HepG2 (cell line): ENCODE measurements around the gene RAD50. TPM values are rescaled to one million over a fixed set of nuclear protein-coding genes. Genes with fewer than 3 reads are reported as not detected.

Experiments used
- ATAC-seq: fragments of 200-7000 bp; cut with Tn5 transposase; 3 replicates; pipeline ENCODE4 v1.9.1; 2020; ENCODE audit warnings: mild to moderate bottlenecking, moderate library complexity
- BruUV-seq: library from RNA; stranded (reverse); fragments of 400-500 nt; replicated peaks from 2 replicates; lab custom pipeline; 2021; lab: Mats Ljungman, UMichigan
- CTCF ChIA-PET: fragments of 300-600 bp; formaldehyde crosslinking; extraction: SDS; loops from one replicate; lab custom pipeline; 2021; ENCODE audit warnings: low total read pairs, inconsistent platforms, low intra/inter-chr PET ratio; lab: Yijun Ruan, JAX
- POLR2A ChIA-PET: fragments of 350-600 bp; sonication (Branson Sonifier 250); formaldehyde crosslinking; loops from one replicate; lab custom pipeline; 2020; ENCODE audit warnings: antibody characterized with exemption, inconsistent platforms; lab: Yijun Ruan, JAX
- DNase-seq: peaks from one replicate; pipeline ENCODE4 v3.0.0-alpha.2; 2015; ENCODE audit warnings: low spot score
- FAIRE-seq: peaks from 3 replicates; lab custom pipeline; 2011; peaks lifted over from hg19 to GRCh38; lab: Jason Lieb, UNC
- H2AFZ ChIP-seq: one replicate; pipeline ENCODE4 v1.6.1; 2011; ENCODE audit warnings: low read length, inconsistent platforms
- H3K27ac ChIP-seq: fragments of 300-600 bp; 3 replicates; pipeline ENCODE4 v1.8.0; 2011; ENCODE audit warnings: mixed run types, mild to moderate bottlenecking, mixed read lengths, low read length, inconsistent platforms; ENCODE audit not compliant: insufficient read depth; ENCODE audit errors: extremely low read length
- H3K27me3 ChIP-seq, 2 experiments: fragments of 200-600 bp in 1 of 2; 2 replicates in 1 of 2; 3 replicates in 1 of 2; pipeline versions ENCODE4 v1.6.0 to v1.8.0; 2011; ENCODE audit warnings: low read length in 2 of 2, mild to moderate bottlenecking in 2 of 2, moderate library complexity in 2 of 2, inconsistent platforms in 1 of 2; ENCODE audit not compliant: insufficient read depth in 2 of 2, control insufficient read depth in 1 of 2
- H3K36me3 ChIP-seq, 2 experiments: fragments of 200-600 bp in 1 of 2; replicated peaks in 1 of 2; 2 replicates in 1 of 2; 3 replicates in 1 of 2; pipeline versions ENCODE4 v1.5.1 to v1.8.0; 2011; ENCODE audit warnings: low read length in 2 of 2, inconsistent platforms in 1 of 2; ENCODE audit not compliant: insufficient read depth in 2 of 2, control insufficient read depth in 1 of 2
- H3K4me1 ChIP-seq: 2 replicates; pipeline ENCODE4 v1.5.1; 2012; ENCODE audit warnings: low read length, inconsistent platforms; ENCODE audit not compliant: insufficient read depth
- H3K4me2 ChIP-seq: 2 replicates; pipeline ENCODE4 v1.6.0; 2011; ENCODE audit warnings: low read depth, low read length, inconsistent platforms
- H3K4me3 ChIP-seq, 3 experiments: fragments of 200-600 bp in 1 of 3; sonication (generic), shearing (Covaris generic) in 1 of 3; replicated peaks in 1 of 3; 2 replicates each; pipeline ENCODE4 v1.5.1; 2011 to 2016; ENCODE audit warnings: low read length in 3 of 3, inconsistent platforms in 2 of 3, low read depth in 2 of 3, mild to moderate bottlenecking in 2 of 3, control low read depth in 1 of 3, mixed read lengths in 1 of 3; ENCODE audit not compliant: insufficient read depth in 1 of 3
- H3K79me2 ChIP-seq: one replicate; pipeline ENCODE4 v1.6.1; 2011; ENCODE audit warnings: low read length, inconsistent platforms; ENCODE audit not compliant: insufficient read depth
- H3K9ac ChIP-seq: 2 replicates; pipeline ENCODE4 v1.6.0; 2011; ENCODE audit warnings: mild to moderate bottlenecking, low read depth, low read length, inconsistent platforms; ENCODE audit not compliant: insufficient read depth
- H3K9me3 ChIP-seq: 2 replicates; pipeline ENCODE4 v1.5.1; 2012; ENCODE audit warnings: mild to moderate bottlenecking, low read length
- H4K20me1 ChIP-seq: 2 replicates; pipeline ENCODE4 v1.6.0; 2011; ENCODE audit warnings: inconsistent platforms, mild to moderate bottlenecking, low read length, moderate library complexity; ENCODE audit not compliant: insufficient read depth
- EED ChIP-seq: sonication (generic); formaldehyde crosslinking; IDR thresholded peaks from 2 replicates; pipeline ENCODE4 v1.5.0; 2020; ENCODE audit warnings: mild to moderate bottlenecking, missing genetic modification reagents
- GLMP ChIP-seq: sonication (generic); formaldehyde crosslinking; IDR thresholded peaks from 2 replicates; pipeline ENCODE4 v1.9.0; 2021; ENCODE audit warnings: missing genetic modification reagents, mild to moderate bottlenecking, borderline replicate concordance
- GRHL1 ChIP-seq: sonication (generic); formaldehyde crosslinking; conservative IDR thresholded peaks from 2 replicates; pipeline ENCODE4 v1.8.0; 2022; ENCODE audit warnings: missing genetic modification reagents
- MIER3 ChIP-seq: IDR thresholded peaks from 2 replicates; pipeline ENCODE4 v1.6.1; 2016; ENCODE audit warnings: missing compliant biosample characterization, borderline replicate concordance
- ZBTB33 ChIP-seq: sonication (generic); formaldehyde crosslinking; IDR thresholded peaks from 2 replicates; pipeline ENCODE4 v1.4.0; 2020; ENCODE audit warnings: missing genetic modification reagents
- ZNF280B ChIP-seq: sonication (generic); formaldehyde crosslinking; IDR thresholded peaks from 2 replicates; pipeline ENCODE4 v1.5.0; 2020; ENCODE audit warnings: missing genetic modification reagents, mild to moderate bottlenecking, borderline replicate concordance
- ZNF646 ChIP-seq: sonication (generic); formaldehyde crosslinking; IDR thresholded peaks from 2 replicates; pipeline ENCODE4 v1.9.0; 2021; ENCODE audit warnings: mild to moderate bottlenecking, missing genetic modification reagents
- ZNF761 ChIP-seq: sonication (generic); formaldehyde crosslinking; conservative IDR thresholded peaks from 2 replicates; pipeline ENCODE4 v1.4.0; 2020; ENCODE audit warnings: mild to moderate bottlenecking, missing genetic modification reagents
- WGBS: methylation state at CpG from one replicate; pipeline ENCODE4 v1.1.6; 2017; ENCODE audit warnings: low lambda C conversion rate; 5-methylcytosine and 5-hydroxymethylcytosine counted together
- in situ Hi-C: cut with HindIII; loops from 2 replicates; pipeline ENCODE4 v1.10.0; 2017; ENCODE audit warnings: low pct_unique_long_range_greater_than_20kb; ENCODE audit not compliant: extremely low pct_ligation_motif_present
- intact Hi-C: fragments of 100-400 bp; cut with micrococcal nuclease; formaldehyde crosslinking; loops from one replicate; pipeline ENCODE4 v1.10.0; 2022; ENCODE audit not compliant: unreplicated experiment
- polyA plus RNA-seq, 8 experiments: library from polyadenylated mRNA; depleted of rRNA in 3 of 8; stranded (reverse) in 7 of 8; unstranded in 1 of 8; fragments of >200 nt; fragmentation: Illumina TruSeq in 4 of 8; extraction: Trizol in 4 of 8; gene quantifications; 2 replicates each; pipeline versions ENCODE4 v1.2.1 to v1.2.3, GENCODE V29; 2011 to 2016; ENCODE audit warnings: low read depth in 4 of 8, missing spikeins in 1 of 8, mixed read lengths in 1 of 8; ENCODE audit not compliant: insufficient read depth in 1 of 8
- total RNA-seq, 5 experiments: library from RNA; depleted of rRNA; stranded (reverse); fragments of >200 nt; fragmentation: Illumina TruSeq; extraction: Trizol; gene quantifications; 2 replicates each; pipeline ENCODE4 v1.2.3, GENCODE V29; 2016; ENCODE audit warnings: low read depth in 1 of 5

RAD50 gene
- total and polyA plus RNA-seq, 2 of the 13 experiments (the other 11 are each of a cell fraction or from before 2014, with no cell fraction given) = 19.2 to 23.4 TPM

- in situ Hi-C loops = no loop called here
- Histone ChIP-seq H3K4me3 (no peak overlapping the region), H4K20me1 (no peaks in the 10 kb centered on the region), H3K27me3 (no peaks in the 10 kb centered on the region), H2AFZ (no peak overlapping the region), H3K36me3 (peaks cover 16 to 49% of the 10 kb centered on the region in 2 experiments), H3K9ac (no peak overlapping the region), H3K27ac (no peak overlapping the region), H3K4me2 (no peak overlapping the region), H3K4me1 (peaks cover 4% of the 10 kb centered on the region), H3K9me3 (no peaks in the 10 kb centered on the region), H3K79me2 (no peaks in the 10 kb centered on the region)
- TF ChIP-seq GRHL1 (CRISPR knock-in tag) (no peak), GLMP (CRISPR knock-in tag) (no peak), ZNF761 (CRISPR knock-in tag) (no peak), ZNF646 (no peak), ZNF280B (CRISPR knock-in tag) (no peak), EED (no peak), ZBTB33 (CRISPR knock-in tag) (no peak), MIER3 (CRISPR knock-in tag) (no peak)
- ATAC-seq (no peak), FAIRE-seq (no peak), DNase-seq (no peak)
- BruUV-seq = no TSS peak
- intact Hi-C loops = no loop called here
- POLR2A ChIA-PET = no interaction called here
- CTCF ChIA-PET = no interaction called here
- 91% methylated on average over 3 of the region's 3 CpGs for WGBS
Measured at GRCh38 chr5:132641841-132642240, 85.1 kb downstream of the RAD50 start.
